ENCODE results near the gene NETO2.
A peak's percentile ranks its signal among the peaks of the same experiment; 100 is the strongest.

Gene NETO2

GRCh38 chr16:47045023-47045422, 98.7 kb downstream of the NETO2 start:
- no peak for DNase-seq (ENCODE audit: low read depth in 2 of 2)

- no peak for DNase-seq (ENCODE audit: low read depth in 2 of 2)
These were observed 99.6 kb downstream of the NETO2 start for GRCh38 chr16:47043970-47044684.

- DNase-seq (ENCODE audit: low read depth in 2 of 2), result no peak
These were observed 100.5 kb downstream of the NETO2 start for GRCh38 chr16:47043200-47043599.

- DNase-seq (ENCODE audit: low read depth in 2 of 2), result peak; percentile 90 to 92
These were observed 105.8 kb downstream of the NETO2 start for GRCh38 chr16:47037746-47038458.

- peak in 1 of 2 donors; percentile 20 for DNase-seq (ENCODE audit: low read depth in 2 of 2)
These were observed 106.4 kb downstream of the NETO2 start for GRCh38 chr16:47037396-47037745.

- no peak for DNase-seq (ENCODE audit: low read depth in 2 of 2)
These were observed 107.5 kb downstream of the NETO2 start for GRCh38 chr16:47036201-47036600.

- DNase-seq (ENCODE audit: low read depth in 2 of 2), result no peak
These were observed 108.3 kb downstream of the NETO2 start for GRCh38 chr16:47035436-47035835.

- DNase-seq (ENCODE audit: low read depth in 2 of 2), result no peak
These were observed 109.3 kb downstream of the NETO2 start for GRCh38 chr16:47034455-47034854.

- DNase-seq (ENCODE audit: low read depth in 2 of 2), result no peak
These were observed 110.6 kb downstream of the NETO2 start for GRCh38 chr16:47033176-47033575.

- no peak for DNase-seq (ENCODE audit: low read depth in 2 of 2)
These were observed 114.0 kb downstream of the NETO2 start for GRCh38 chr16:47029724-47030123.

- DNase-seq (ENCODE audit: low read depth in 2 of 2), result no peak
These were observed 114.9 kb downstream of the NETO2 start for GRCh38 chr16:47028767-47029377.

All from activated CD4-positive, alpha-beta T cell treated with anti-CD3 and anti-CD28 coated beads for 24 hours (primary cell).